Effector memory CD4-positive, alpha-beta T cell (primary cell): ENCODE results near the gene KRT82.

Experiments used
- DNase-seq, 3 donors: peaks; one replicate each; pipeline ENCODE4 v3.0.0-alpha.2; 2020
- H3K27ac ChIP-seq: 2 replicates; pipeline ENCODE4 v1.7.0; 2013; ENCODE audit warnings: mild to moderate bottlenecking, low read length, moderate library complexity; ENCODE audit not compliant: insufficient read depth, poor library complexity, severe bottlenecking
- H3K27me3 ChIP-seq: replicated peaks from 2 replicates; pipeline ENCODE4 v1.7.0; 2013; ENCODE audit warnings: mild to moderate bottlenecking, low read length; ENCODE audit not compliant: insufficient read depth, control insufficient read depth, poor library complexity, severe bottlenecking
- H3K36me3 ChIP-seq: 2 replicates; pipeline ENCODE4 v1.7.0; 2013; ENCODE audit warnings: mild to moderate bottlenecking, low read length, moderate library complexity; ENCODE audit not compliant: control insufficient read depth, insufficient read depth
- H3K4me1 ChIP-seq: 2 replicates; pipeline ENCODE4 v1.7.0; 2013; ENCODE audit warnings: low read length, mild to moderate bottlenecking; ENCODE audit not compliant: control insufficient read depth, insufficient read depth, poor library complexity, severe bottlenecking
- H3K4me3 ChIP-seq: 2 replicates; pipeline ENCODE4 v1.7.0; 2013; ENCODE audit warnings: low read length, low read depth, mild to moderate bottlenecking; ENCODE audit not compliant: insufficient read depth, poor library complexity, severe bottlenecking
- H3K9me3 ChIP-seq: 2 replicates; pipeline ENCODE4 v1.7.0; 2013; ENCODE audit warnings: mild to moderate bottlenecking, low read length, moderate library complexity; ENCODE audit not compliant: control insufficient read depth

KRT82 gene

GRCh38 chr12:52443966-52444365 is 37.8 kb upstream of the KRT82 start:
- Histone ChIP-seq H3K36me3 (no peaks in the 10 kb centered on the region), H3K4me1 (no peaks in the 10 kb centered on the region), H3K27ac (no peak overlapping the region), H3K9me3 (no peaks in the 10 kb centered on the region), H3K4me3 (no peak overlapping the region), H3K27me3 (no peaks in the 10 kb centered on the region)
- no peak for DNase-seq

GRCh38 chr12:52442600-52443061 is 36.5 kb upstream of the KRT82 start:
- Histone ChIP-seq H3K27me3 (no peaks in the 10 kb centered on the region), H3K4me3 (no peak overlapping the region), H3K9me3 (no peaks in the 10 kb centered on the region), H3K36me3 (no peaks in the 10 kb centered on the region), H3K4me1 (no peaks in the 10 kb centered on the region), H3K27ac (no peak overlapping the region)
- no peak for DNase-seq

DNA sequence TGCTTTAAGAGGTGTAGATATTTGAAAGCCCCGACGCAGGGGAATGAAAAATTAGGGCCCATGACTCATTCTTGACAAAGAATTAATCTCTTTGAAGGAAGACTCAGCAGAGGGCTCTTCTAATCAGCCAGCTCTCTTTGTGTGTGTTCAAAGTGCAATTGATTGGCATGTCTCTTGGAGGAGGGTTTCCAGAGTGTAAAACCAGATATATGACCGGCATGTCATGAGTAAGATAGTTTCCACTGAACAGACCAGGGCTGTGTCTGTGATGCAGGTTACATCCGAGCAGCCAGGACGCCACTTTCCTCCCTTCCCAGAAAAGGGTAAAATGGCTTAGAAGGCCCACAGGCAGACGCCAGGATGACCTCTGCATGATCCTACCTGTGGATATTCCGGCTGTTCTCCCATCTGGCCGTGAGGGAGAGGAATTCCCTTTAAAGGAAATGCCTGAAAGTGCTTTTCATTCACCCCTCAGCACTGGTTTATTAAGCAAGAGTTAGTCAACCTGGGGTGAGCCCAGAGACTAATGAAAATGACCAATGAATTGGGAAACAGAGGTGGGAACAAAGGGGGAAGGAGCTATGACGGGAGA is 35.3 kb upstream of the KRT82 start:
- no peaks in the 10 kb centered on the region for H3K27me3 ChIP-seq
- no peak overlapping the region for H3K4me3 ChIP-seq
- H3K9me3 ChIP-seq, result no peaks in the 10 kb centered on the region
- H3K27ac ChIP-seq, result no peak overlapping the region
- no peaks in the 10 kb centered on the region for H3K4me1 ChIP-seq
- no peaks in the 10 kb centered on the region for H3K36me3 ChIP-seq
- DNase-seq, result no peak

DNA sequence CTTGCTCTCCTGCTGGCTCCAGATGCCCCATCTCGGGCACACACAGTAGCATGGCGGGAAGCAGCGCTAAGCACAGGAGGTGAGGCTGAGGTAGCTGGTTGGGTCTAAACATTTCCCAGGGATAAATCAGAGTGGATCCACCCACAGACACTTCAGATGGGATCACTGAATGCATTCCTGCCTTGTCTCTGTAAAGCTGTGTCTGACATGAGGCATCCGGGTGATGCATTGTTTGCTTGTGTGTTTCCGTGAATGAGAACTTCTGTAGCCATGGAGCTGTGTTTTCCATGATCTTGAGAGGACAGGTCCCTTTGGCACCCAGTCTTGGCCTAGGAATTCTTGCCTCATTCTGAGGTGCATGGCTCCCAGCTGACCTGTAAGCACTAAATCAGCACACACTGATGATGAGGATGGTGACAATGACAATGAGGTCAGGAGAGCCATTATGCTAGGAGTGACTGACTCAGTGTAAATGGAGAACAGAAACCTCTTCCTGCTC is 34.7 kb upstream of the KRT82 start:
- Histone ChIP-seq H3K36me3 (no peaks in the 10 kb centered on the region), H3K4me1 (no peaks in the 10 kb centered on the region), H3K4me3 (no peak overlapping the region), H3K27me3 (no peaks in the 10 kb centered on the region), H3K27ac (no peak overlapping the region), H3K9me3 (no peaks in the 10 kb centered on the region)
- no peak for DNase-seq

DNA sequence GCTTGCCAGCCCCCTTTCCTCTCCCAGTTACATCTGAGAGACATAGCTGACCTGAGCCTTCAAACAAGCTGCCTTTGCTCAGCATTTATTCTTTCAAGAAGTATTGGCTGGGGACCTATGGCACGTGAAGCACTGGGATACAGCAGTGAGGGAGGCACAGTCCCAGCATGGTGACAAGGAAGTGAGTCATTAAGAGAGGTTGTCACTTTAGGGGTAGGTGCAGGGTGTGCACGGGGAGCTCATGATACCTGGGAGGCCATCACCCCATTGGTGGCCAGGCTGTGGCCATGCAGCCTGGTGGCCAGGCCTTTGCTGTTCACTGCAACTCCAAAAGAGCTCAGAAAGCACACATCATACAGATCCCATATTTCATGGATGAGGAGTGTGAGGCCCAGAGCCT is 33.7 kb upstream of the KRT82 start:
- DNase-seq, result no peak
- no peak overlapping the region for H3K27ac ChIP-seq
- no peak overlapping the region for H3K4me3 ChIP-seq
- H3K4me1 ChIP-seq, result no peaks in the 10 kb centered on the region
- no peaks in the 10 kb centered on the region for H3K9me3 ChIP-seq
- no peaks in the 10 kb centered on the region for H3K36me3 ChIP-seq
- no peaks in the 10 kb centered on the region for H3K27me3 ChIP-seq

DNA sequence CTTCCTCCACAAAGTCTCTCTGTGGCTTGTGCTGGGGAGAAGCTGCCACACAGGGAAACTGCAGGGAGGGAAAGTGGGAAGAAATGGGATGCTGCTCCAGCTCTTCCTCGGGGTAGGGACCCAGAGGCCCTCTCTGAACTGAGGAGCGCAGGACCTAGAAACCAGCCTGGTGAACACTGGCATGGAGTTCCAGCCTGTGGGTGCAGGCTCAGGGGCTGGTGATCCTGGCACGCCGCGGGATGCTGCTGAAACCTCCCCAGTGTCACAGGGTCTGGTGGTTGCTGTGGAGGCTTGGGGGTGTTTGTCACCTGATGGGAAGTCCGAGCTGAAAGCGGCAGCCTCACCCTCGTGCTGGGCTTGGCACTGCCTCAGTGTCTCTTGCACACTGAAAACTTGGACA is 33.3 kb upstream of the KRT82 start:
- Histone ChIP-seq H3K4me1 (no peaks in the 10 kb centered on the region), H3K27ac (no peak overlapping the region), H3K36me3 (no peaks in the 10 kb centered on the region)

GRCh38 chr12:52438305-52439301 is 32.5 kb upstream of the KRT82 start:
- Histone ChIP-seq H3K36me3 (no peaks in the 10 kb centered on the region), H3K4me1 (no peaks in the 10 kb centered on the region), H3K27ac (no peak overlapping the region), H3K27me3 (no peaks in the 10 kb centered on the region), H3K4me3 (no peak overlapping the region), H3K9me3 (no peaks in the 10 kb centered on the region)
- DNase-seq, result no peak

More for the DNA sequence above, 33.3 kb upstream of the KRT82 start:
- no peak for DNase-seq
- Histone ChIP-seq H3K4me3 (no peak overlapping the region), H3K27me3 (no peaks in the 10 kb centered on the region), H3K9me3 (no peaks in the 10 kb centered on the region)

DNA sequence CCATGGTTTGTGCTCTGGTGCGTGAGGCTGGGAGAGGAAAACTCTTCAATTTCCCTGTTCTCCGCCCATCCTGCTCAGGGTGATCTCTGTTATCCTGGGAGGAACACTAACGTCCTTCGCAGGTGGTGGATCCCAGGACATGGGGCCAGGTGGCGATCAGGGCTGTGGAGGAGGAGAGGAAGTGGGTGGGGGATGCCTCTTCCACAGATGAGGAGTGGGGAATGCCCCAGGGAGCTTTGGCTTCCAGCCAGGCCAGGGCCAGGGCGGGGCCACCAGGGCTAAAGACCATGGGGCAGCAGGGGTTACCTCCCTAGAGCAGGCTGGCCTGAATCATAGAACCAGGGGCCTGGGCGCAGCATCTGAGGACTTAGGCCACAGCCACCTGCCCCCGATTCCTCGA is 31.4 kb upstream of the KRT82 start:
- DNase-seq, result no peak
- Histone ChIP-seq H3K4me3 (no peak overlapping the region), H3K27me3 (no peaks in the 10 kb centered on the region), H3K27ac (no peak overlapping the region), H3K4me1 (no peaks in the 10 kb centered on the region), H3K36me3 (no peaks in the 10 kb centered on the region), H3K9me3 (no peaks in the 10 kb centered on the region)

GRCh38 chr12:52436828-52437474 is 30.8 kb upstream of the KRT82 start:
- no peaks in the 10 kb centered on the region for H3K4me1 ChIP-seq
- H3K27ac ChIP-seq, result no peak overlapping the region
- no peaks in the 10 kb centered on the region for H3K9me3 ChIP-seq
- H3K4me3 ChIP-seq, result no peak overlapping the region
- no peak for DNase-seq
- no peaks in the 10 kb centered on the region for H3K27me3 ChIP-seq
- no peaks in the 10 kb centered on the region for H3K36me3 ChIP-seq
